Heart right ventricle (tissue), 16 donors: ENCODE measurements around the gene CDK5R1. TPM values are rescaled to one million over a fixed set of nuclear protein-coding genes. Genes with fewer than 3 reads are reported as not detected.

Experiments used
- ATAC-seq, 8 donors: fragments of 200-7000 bp; cut with Tn5 transposase; one replicate each; pipeline ENCODE4 v1.9.1; 2020; ENCODE audit warnings: mild to moderate bottlenecking in 8 of 8, moderate library complexity in 8 of 8, moderate number of reproducible peaks in 1 of 8
- DNase-seq, 2 donors: peaks; one replicate each; pipeline ENCODE4 v3.0.0-alpha.2; 2020
- H3K27ac ChIP-seq, 10 donors: fragments of 200-600 bp; sonication (generic) in 2 of 10; one replicate each; pipeline versions ENCODE4 v1.5.0 to v1.8.0; 2020 to 2022; ENCODE audit warnings: mild to moderate bottlenecking in 3 of 10
- H3K27me3 ChIP-seq, 7 donors: fragments of 200-600 bp; one replicate each; pipeline ENCODE4 v1.8.0; 2021 to 2022; ENCODE audit warnings: mild to moderate bottlenecking in 2 of 7
- H3K36me3 ChIP-seq, 9 donors: fragments of 200-600 bp; sonication (generic) in 1 of 9; one replicate each; pipeline versions ENCODE4 v1.5.0 to v1.8.0; 2020 to 2022; ENCODE audit warnings: mild to moderate bottlenecking in 2 of 9
- H3K4me1 ChIP-seq, 9 donors: fragments of 200-600 bp; sonication (generic) in 1 of 9; one replicate each; pipeline versions ENCODE4 v1.5.0 to v1.8.0; 2020 to 2022; ENCODE audit warnings: mild to moderate bottlenecking in 4 of 9
- H3K4me3 ChIP-seq, 10 donors: fragments of 200-600 bp; sonication (generic) in 2 of 10; one replicate each; pipeline versions ENCODE4 v1.5.0 to v1.8.0; 2020 to 2022; ENCODE audit warnings: mild to moderate bottlenecking in 7 of 10, moderate library complexity in 2 of 10
- H3K9me3 ChIP-seq, 11 donors: fragments of 200-600 bp in 10 of 11; sonication (generic) in 2 of 11; one replicate each; pipeline versions ENCODE4 v1.5.0 to v1.8.0; 2013 to 2022; ENCODE audit warnings: mild to moderate bottlenecking in 2 of 11, control low read depth in 1 of 11, moderate library complexity in 1 of 11
- WGBS, 2 donors: extraction: QIAGEN DNeasy Blood & Tissue Kit; methylation state at CpG; one replicate each; pipeline ENCODE4 v1.1.7; 2013; ENCODE audit warnings: inconsistent platforms in 1 of 2; 5-methylcytosine and 5-hydroxymethylcytosine counted together
- intact Hi-C, 10 donors: fragments of 100-400 bp; cut with DNase I; formaldehyde crosslinking; loops; one replicate each; pipeline versions ENCODE4 v1.11.1 to v1.14.2; 2022
- polyA plus RNA-seq, 2 donors: library from polyadenylated mRNA; stranded (reverse); fragments of 200-250 nt; gene quantifications; one replicate each; pipeline ENCODE4 v1.2.3, GENCODE V29; 2013
- total RNA-seq, 10 donors: library from RNA; stranded (reverse); fragmentation: NEBNext Ultra II Directional in 3 of 10; extraction: Animal tissue kit (Norgen Biotek cat#: 25700) in 3 of 10; gene quantifications; one replicate each; pipeline versions ENCODE4 v1.2.1 to v1.2.4, GENCODE V29; 2021 to 2023
- TF ChIP-seq, protein P1 (sequence below), 9 donors: fragments of 200-600 bp; sonication (generic) in 2 of 9; IDR thresholded peaks; one replicate each; pipeline versions ENCODE4 v1.5.0 to v1.8.0; 2021 to 2022; ENCODE audit warnings: antibody characterized with exemption in 9 of 9, mild to moderate bottlenecking in 5 of 9, moderate library complexity in 1 of 9
- donor health status: Arrhythmogenic right ventricular cardiomyopathy.
- donor health status: ischemic (EF 13 %, LVEDD 7.1; RV severe dilation, severe dysfunction).
- donor health status: healthy with polysubstance abuse.
- donor health status: DM: no; HTN: yes; CAD: no.
- donor health status: DM: no; HTN: no; CAD: no.
- donor health status: ischemic (EF 25% LVEDD 6.9; RV normal size, moderate dysfunction).
- donor health status: ischemic (EF 25% LVEDD 5.7; RV mildly dilated, moderate dysfunction).
- donor health status: healthy.
- donor health status: DM: yes; HTN: yes; CAD: no.
- donor health status: Ischemic cardiomyopathy.
- donor health status: ischemic (EF 35%, LVEDD 5.7; RV mildly dilated, moderate dysfunction).
- donor health status: nonischemic (EF 11% LVEDD 7.7; RV severe dilation, severe dysfunction).
- donor health status: DM: yes; HTN: yes; CAD: no.
- donor health status: PGD.
- donor health status: ischemic (EF 29% LVEDD 5.4; RV normal size, mild dysfunction).
- donor health status: nonischemic (EF 23%, LVEDD 6.1; RV moderate dilation, normal function).

The CDK5R1 gene
- total and polyA plus RNA-seq, 12 donors = 0.66 to 2.1 (median 1.3) TPM

DNA sequence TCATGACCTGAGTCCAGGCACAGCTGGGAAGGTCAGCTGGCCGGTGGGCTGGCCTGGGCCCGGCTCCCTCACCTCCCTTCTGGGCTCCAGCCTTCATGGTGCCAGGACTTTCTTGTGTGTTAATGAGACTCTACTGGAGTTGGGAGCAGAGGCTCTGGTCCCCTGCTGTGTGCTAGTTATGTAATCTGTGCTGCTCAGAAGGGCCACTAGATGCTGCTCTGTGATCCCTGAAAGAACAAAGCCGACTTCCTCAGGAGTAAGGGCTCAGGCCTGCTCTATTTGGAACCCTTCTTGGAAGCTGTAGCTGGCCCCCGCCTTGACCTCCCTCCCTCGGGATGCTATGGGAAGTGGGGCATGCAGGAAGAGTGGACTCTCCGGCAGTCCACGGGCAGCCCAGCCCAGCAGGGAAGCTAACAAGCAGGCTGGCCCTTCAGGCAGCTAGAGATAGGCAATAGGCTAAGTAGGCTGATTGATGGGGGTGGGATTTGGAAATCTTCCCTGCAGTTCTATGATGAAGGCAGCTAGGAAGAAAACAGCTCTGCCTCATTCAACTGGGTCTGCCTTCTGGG lies 3.3 kb upstream of the CDK5R1 start:
- intact Hi-C loops = loop anchor here in 9 of 10 donors (2.0 to 10.0 kb wide), 7 partner anchors 121 to 274 kb away; no protein-coding TSS in a partner anchor
- Histone ChIP-seq H3K4me3 (no peak overlapping the region), H3K27ac (peak overlapping the region; percentile 7 to 85 (median 64)), H3K9me3 (no peaks in the 10 kb centered on the region), H3K4me1 (peaks cover 16 to 44% (median 33%) of the 10 kb centered on the region in 9 donors), H3K27me3 (no peaks in the 10 kb centered on the region), H3K36me3 (peaks cover 0 to 49% (median 32%) of the 10 kb centered on the region in 9 donors)
- TF ChIP-seq, protein P1, sequence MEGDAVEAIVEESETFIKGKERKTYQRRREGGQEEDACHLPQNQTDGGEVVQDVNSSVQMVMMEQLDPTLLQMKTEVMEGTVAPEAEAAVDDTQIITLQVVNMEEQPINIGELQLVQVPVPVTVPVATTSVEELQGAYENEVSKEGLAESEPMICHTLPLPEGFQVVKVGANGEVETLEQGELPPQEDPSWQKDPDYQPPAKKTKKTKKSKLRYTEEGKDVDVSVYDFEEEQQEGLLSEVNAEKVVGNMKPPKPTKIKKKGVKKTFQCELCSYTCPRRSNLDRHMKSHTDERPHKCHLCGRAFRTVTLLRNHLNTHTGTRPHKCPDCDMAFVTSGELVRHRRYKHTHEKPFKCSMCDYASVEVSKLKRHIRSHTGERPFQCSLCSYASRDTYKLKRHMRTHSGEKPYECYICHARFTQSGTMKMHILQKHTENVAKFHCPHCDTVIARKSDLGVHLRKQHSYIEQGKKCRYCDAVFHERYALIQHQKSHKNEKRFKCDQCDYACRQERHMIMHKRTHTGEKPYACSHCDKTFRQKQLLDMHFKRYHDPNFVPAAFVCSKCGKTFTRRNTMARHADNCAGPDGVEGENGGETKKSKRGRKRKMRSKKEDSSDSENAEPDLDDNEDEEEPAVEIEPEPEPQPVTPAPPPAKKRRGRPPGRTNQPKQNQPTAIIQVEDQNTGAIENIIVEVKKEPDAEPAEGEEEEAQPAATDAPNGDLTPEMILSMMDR (IDR thresholded peaks at IDR 0.05) = peak; percentile 28 to 83 (median 68)
- peak; percentile 62 to 92 (median 84) for ATAC-seq
- 8 to 9% methylated on average over 7 of the region's 7 CpGs for WGBS, 2 donors
- DNase-seq = peak; percentile 80 to 89

DNA sequence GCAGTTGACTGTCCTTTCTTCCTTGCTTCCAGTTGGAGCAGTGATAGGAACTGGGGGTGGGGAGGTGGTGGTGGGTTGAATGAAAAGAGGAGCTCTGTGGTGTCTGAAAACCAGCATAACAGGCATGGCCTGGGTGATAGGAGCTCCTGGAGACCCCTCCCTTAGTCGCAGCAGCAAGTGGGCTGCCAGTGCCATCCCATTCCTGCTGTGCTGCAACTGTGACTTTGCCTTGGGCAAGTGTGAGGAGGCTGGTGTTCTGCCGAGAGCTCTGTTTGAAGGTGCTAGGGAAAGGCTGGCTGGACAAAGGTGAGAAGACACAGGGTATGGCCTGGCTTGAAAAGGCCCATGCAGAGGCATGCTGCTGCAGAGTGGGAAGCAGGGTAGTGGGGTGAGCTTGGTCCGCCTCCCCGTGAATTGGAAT lies 2.7 kb upstream of the CDK5R1 start:
- TF ChIP-seq, protein P1 (IDR thresholded peaks at IDR 0.05) = no peak
- Histone ChIP-seq H3K27me3 (no peaks in the 10 kb centered on the region), H3K36me3 (peaks cover 0 to 49% (median 27%) of the 10 kb centered on the region in 9 donors), H3K27ac (peak overlapping the region in 9 of 10 donors; percentile 7 to 85 (median 63)), H3K4me1 (peaks cover 16 to 44% (median 33%) of the 10 kb centered on the region in 9 donors), H3K9me3 (no peaks in the 10 kb centered on the region), H3K4me3 (no peak overlapping the region)
- WGBS, 2 donors = 71 to 78% methylated on average over 4 of the region's 4 CpGs
- ATAC-seq = peak in 1 of 8 donors; percentile 3
- intact Hi-C loops = loop anchor here in 9 of 10 donors (5.0 to 10.0 kb wide), 6 partner anchors 121 to 273 kb away; no protein-coding TSS in a partner anchor
- no peak for DNase-seq

DNA sequence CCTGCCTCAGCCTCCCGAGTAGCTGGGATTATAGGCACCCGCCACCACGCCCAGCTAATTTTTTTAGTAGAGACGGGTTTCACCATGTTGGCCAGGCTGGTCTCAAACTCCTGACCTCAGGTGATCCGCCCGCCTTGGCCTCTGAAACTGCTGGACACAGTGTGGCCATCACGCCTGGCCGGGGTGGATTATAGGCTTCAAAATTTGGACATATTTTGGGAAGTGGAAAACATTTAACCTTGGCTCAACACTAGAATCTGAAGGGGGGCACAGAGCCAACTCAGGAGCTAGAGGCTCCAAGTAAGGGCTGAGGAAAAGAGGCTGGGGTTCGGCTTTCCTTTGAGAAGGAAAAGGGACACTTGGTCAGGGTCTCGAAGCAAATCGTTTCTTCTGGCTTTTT lies 2.2 kb upstream of the CDK5R1 start:
- DNase-seq (no peak), ATAC-seq (no peak)
- TF ChIP-seq, protein P1 (IDR thresholded peaks at IDR 0.05) = no peak
- Histone ChIP-seq H3K36me3 (peaks cover 0 to 43% (median 21%) of the 10 kb centered on the region in 9 donors), H3K27ac (peak overlapping the region in 4 of 10 donors; percentile 3 to 85 (median 66)), H3K9me3 (no peaks in the 10 kb centered on the region), H3K4me1 (peaks cover 16 to 44% (median 33%) of the 10 kb centered on the region in 9 donors), H3K4me3 (no peak overlapping the region), H3K27me3 (no peaks in the 10 kb centered on the region)
- intact Hi-C loops = loop anchor here (5.0 to 10.0 kb wide), 8 partner anchors 120 to 393 kb away; partner anchors contain the start of gene MYO1D (in 1 of the 10)
- WGBS, 2 donors = 84 to 85% methylated on average over 11 of the region's 11 CpGs

DNA sequence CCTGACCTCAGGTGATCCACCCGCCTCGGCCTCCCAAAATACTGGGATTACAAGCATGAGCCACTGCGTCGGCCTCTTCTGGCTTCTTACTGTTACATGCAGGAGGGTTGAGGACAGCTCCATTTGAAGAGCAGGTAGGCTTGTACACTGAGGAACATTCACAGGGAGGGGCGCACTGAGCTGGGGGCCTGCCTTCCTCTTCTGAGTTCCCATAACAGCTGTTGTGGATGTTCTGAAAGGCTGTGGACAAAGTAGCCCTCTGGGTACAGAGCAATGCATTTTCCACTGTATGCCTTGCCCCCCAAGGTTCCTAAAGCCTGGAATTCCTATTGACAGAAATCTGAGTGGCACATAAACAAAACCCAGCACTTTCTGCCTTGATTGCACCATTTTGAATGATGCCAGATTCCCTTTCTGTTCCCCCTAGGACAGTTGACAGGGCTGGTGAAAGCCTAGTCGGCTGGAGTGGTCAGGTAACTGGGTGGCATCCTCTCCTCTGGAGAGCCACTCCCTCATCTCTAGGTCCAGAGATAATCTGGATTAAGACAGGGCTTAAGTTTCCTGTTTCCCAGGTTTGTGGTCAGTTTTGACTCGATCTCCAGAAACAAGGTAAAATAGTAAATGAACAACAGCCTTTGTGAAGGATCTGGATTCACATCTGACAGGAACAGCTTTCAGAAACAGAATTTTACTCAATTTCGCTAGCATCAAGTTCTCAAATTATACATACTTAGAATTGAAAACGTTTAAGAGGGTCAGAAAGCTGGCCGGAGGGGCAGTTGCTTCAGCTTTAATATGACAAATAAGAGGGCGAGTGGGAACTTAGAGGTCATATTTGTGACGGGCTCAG lies 1.3 kb upstream of the CDK5R1 start:
- no peak for DNase-seq
- no peaks in the 10 kb centered on the region for H3K27me3 ChIP-seq
- H3K9me3 ChIP-seq = no peaks in the 10 kb centered on the region
- peaks cover 0 to 38% (median 12%) of the 10 kb centered on the region in 9 donors for H3K36me3 ChIP-seq
- WGBS, 2 donors = 65 to 66% methylated on average over 12 of the region's 12 CpGs
- H3K4me3 ChIP-seq = peak overlapping the region in 9 of 10 donors; percentile 39 to 66 (median 59)
- no peak for ATAC-seq
- peak overlapping the region in 9 of 10 donors; percentile 15 to 86 (median 72) for H3K27ac ChIP-seq
- TF ChIP-seq, protein P1 (IDR thresholded peaks at IDR 0.05) = no peak
- H3K4me1 ChIP-seq = peaks cover 16 to 44% (median 33%) of the 10 kb centered on the region in 9 donors
- intact Hi-C loops = loop anchor here in 8 of 10 donors (5.0 to 10.0 kb wide), 7 partner anchors 119 to 392 kb away; partner anchors contain the start of gene MYO1D (in 1 of the 8)
